K562 treated with DMSO at 1 percent for 4 hours (cell line): ENCODE results near the gene LAS1L. TPM values are rescaled to one million over a fixed set of nuclear protein-coding genes. Genes with fewer than 3 reads are reported as not detected.

Experiments
- total RNA-seq: library from RNA; unstranded; fragments of 300-600 nt; gene quantifications from 2 replicates; pipeline ENCODE4 v1.2.3, GENCODE V29; 2022; ENCODE audit not compliant: insufficient read depth

LAS1L gene
- 32.7 and 40.2 TPM in 2 replicates for total RNA-seq

GRCh38 chrX:65534450-65535292 lies at the start of gene LAS1L:
Gene LAS1L, minus strand, starts transcription at chrX:65534787. Its CDS starts 72 bp downstream, at chrX:65534715.

Other genes with a start within 250 kb of the LAS1L start
- 223 and 237 TPM in 2 replicates for gene MSN, start 132.9 kb upstream of the LAS1L start, total RNA-seq